ENCODE results near the gene ZNF668. TPM values are rescaled to one million over a fixed set of nuclear protein-coding genes. Genes with fewer than 3 reads are reported as not detected.
"Not testable (repeated sequence)": the region's sequence is repeated elsewhere in the genome, so short reads cannot be mapped to it uniquely, and the experiment has no call there.

ZNF668 gene
- total and polyA plus RNA-seq, 2 donors (not counting 1 experiment from before 2014, with no cell fraction given): 5.8 to 12.0 TPM

DNA sequence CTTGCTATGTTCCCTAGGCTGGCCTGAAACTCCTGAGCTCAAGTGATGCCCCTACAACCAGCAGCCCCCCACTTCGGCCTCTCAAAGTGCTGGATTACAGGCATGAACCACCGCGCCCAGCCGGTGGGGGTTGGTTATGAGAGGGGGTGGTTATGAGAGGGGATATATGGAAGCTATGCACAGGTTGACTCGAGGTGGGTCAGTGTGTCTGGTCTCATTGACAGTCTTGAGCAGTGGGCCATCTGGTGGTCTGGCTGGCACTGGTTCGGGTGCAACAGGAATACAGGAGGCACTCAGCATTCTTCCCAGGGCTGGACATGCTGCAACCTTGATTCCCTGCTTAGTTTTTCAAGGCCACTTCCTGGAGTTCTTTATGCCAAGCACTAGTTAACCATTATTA lies 58.0 kb downstream of the ZNF668 start:
- Histone ChIP-seq H3K27me3 (replicated peaks in 1 of 4; ENCODE audit: control extremely low read depth in 1 of 4, control insufficient read depth in 3 of 4, insufficient read depth in 4 of 4, low read length in 3 of 4) (peaks cover 0 to 18% (median 9%) of the 10 kb centered on the region in 4 experiments), H2AFZ (ENCODE audit: insufficient read depth, low read depth, low read length, poor library complexity, severe bottlenecking) (no peak overlapping the region), H3K9ac (ENCODE audit: low read length) (no peak overlapping the region), H3K9me3 (ENCODE audit: control extremely low read depth in 1 of 3, control insufficient read depth in 2 of 3, insufficient read depth in 1 of 3, low read length in 2 of 3) (peaks cover 0 to 13% (median 0%) of the 10 kb centered on the region in 3 donors), H3K79me2 (ENCODE audit: control insufficient read depth, insufficient read depth, low read length) (no peaks in the 10 kb centered on the region), H3K4me2 (replicated peaks; ENCODE audit: low read depth, low read length, poor library complexity, severe bottlenecking) (no peak overlapping the region), H3K4me1 (ENCODE audit: control insufficient read depth in 2 of 2, insufficient read depth in 2 of 2, low read length in 2 of 2) (peaks cover 3 to 6% of the 10 kb centered on the region in 2 donors), H3K4me3 (ENCODE audit: control extremely low read depth in 1 of 5, extremely low read depth in 1 of 5, insufficient read depth in 1 of 5, low read depth in 2 of 5, low read length in 4 of 5) (no peak overlapping the region), H4K20me1 (ENCODE audit: control insufficient read depth, insufficient read depth, low read length, poor library complexity, severe bottlenecking) (no peaks in the 10 kb centered on the region), H3K27ac (ENCODE audit: low read length in 2 of 2) (no peak overlapping the region), H3K36me3 (replicated peaks in 1 of 2; ENCODE audit: control extremely low read depth in 1 of 2, control insufficient read depth in 1 of 2, extremely low read depth in 1 of 2, insufficient read depth in 2 of 2, low read length in 1 of 2) (no peaks in the 10 kb centered on the region)
- ATAC-seq (ENCODE audit: low read depth) (no peak), DNase-seq (no peak)
- WGBS (ENCODE audit: insufficient coverage): 72% methylated on average over 5 of the region's 6 CpGs
- TF ChIP-seq, protein P1, sequence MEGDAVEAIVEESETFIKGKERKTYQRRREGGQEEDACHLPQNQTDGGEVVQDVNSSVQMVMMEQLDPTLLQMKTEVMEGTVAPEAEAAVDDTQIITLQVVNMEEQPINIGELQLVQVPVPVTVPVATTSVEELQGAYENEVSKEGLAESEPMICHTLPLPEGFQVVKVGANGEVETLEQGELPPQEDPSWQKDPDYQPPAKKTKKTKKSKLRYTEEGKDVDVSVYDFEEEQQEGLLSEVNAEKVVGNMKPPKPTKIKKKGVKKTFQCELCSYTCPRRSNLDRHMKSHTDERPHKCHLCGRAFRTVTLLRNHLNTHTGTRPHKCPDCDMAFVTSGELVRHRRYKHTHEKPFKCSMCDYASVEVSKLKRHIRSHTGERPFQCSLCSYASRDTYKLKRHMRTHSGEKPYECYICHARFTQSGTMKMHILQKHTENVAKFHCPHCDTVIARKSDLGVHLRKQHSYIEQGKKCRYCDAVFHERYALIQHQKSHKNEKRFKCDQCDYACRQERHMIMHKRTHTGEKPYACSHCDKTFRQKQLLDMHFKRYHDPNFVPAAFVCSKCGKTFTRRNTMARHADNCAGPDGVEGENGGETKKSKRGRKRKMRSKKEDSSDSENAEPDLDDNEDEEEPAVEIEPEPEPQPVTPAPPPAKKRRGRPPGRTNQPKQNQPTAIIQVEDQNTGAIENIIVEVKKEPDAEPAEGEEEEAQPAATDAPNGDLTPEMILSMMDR (IDR thresholded peaks at IDR 0.05): no peak
- TF ChIP-seq EZH2 (IDR thresholded peaks at IDR 0.05; ENCODE audit: borderline replicate concordance, insufficient read depth, low read depth, low read length, poor library complexity, severe bottlenecking): no peak
- intact Hi-C loops (cut with micrococcal nuclease): no loop called here
- Mint-ChIP-seq H3K9me3 (ENCODE audit: insufficient read depth) (no peaks in the 10 kb centered on the region), H3K27ac (no peak overlapping the region), H3K27me3 (peaks cover 25% of the 10 kb centered on the region), H3K4me1 (peaks cover 17% of the 10 kb centered on the region), H3K4me3 (no peak overlapping the region)
- POLR2A ChIA-PET: interaction anchor here (0.8 kb wide), 1 partner anchor 132 kb away, joined by 4 read pairs; no protein-coding TSS in a partner anchor
- CTCF ChIA-PET: interaction anchor here (1.0 kb wide), 1 partner anchor 286 kb away, joined by 3 read pairs; no protein-coding TSS in a partner anchor

DNA sequence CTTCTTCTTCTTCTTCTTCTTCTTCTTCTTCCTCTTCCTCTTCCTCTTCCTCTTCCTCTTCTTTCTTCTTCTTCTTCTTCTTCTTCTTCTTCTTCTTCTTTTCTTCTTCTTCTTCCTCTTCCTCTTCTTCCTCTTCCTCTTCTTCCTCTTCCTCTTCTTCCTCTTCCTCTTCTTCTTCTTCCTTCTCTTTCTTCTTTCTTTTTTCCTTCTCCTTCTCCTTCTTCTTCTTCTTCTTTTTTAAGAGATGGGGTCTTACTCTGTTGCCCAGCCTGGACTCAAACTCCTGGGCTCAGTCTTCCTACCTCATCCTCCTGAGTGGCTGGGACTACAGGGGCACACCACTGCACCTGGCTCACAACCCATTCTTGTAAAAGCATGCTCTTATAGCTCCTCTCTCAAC lies 60.7 kb downstream of the ZNF668 start:
- H3K4me1 ChIP-seq (ENCODE audit: control insufficient read depth in 2 of 2, insufficient read depth in 2 of 2, low read length in 2 of 2); ATAC-seq (ENCODE audit: low read depth); H2AFZ ChIP-seq (ENCODE audit: insufficient read depth, low read depth, low read length, poor library complexity, severe bottlenecking); CTCF ChIA-PET; H4K20me1 ChIP-seq (ENCODE audit: control insufficient read depth, insufficient read depth, low read length, poor library complexity, severe bottlenecking); intact Hi-C loops (cut with micrococcal nuclease); H3K4me2 ChIP-seq (replicated peaks; ENCODE audit: low read depth, low read length, poor library complexity, severe bottlenecking); H3K9me3 Mint-ChIP-seq (ENCODE audit: insufficient read depth); H3K4me3 ChIP-seq (ENCODE audit: control extremely low read depth in 1 of 5, extremely low read depth in 1 of 5, insufficient read depth in 1 of 5, low read depth in 2 of 5, low read length in 4 of 5); H3K9ac ChIP-seq (ENCODE audit: low read length); H3K4me3 Mint-ChIP-seq; H3K36me3 ChIP-seq (replicated peaks in 1 of 2; ENCODE audit: control extremely low read depth in 1 of 2, control insufficient read depth in 1 of 2, extremely low read depth in 1 of 2, insufficient read depth in 2 of 2, low read length in 1 of 2); H3K27ac ChIP-seq (ENCODE audit: low read length in 2 of 2); H3K27ac Mint-ChIP-seq; POLR2A ChIA-PET; H3K79me2 ChIP-seq (ENCODE audit: control insufficient read depth, insufficient read depth, low read length); DNase-seq: not testable (repeated sequence)
- H3K4me1 Mint-ChIP-seq: peaks cover 20% of the 10 kb centered on the region
- Histone ChIP-seq H3K27me3 (replicated peaks in 1 of 4; ENCODE audit: control extremely low read depth in 1 of 4, control insufficient read depth in 3 of 4, insufficient read depth in 4 of 4, low read length in 3 of 4) (peaks cover 0 to 40% (median 16%) of the 10 kb centered on the region in 4 experiments), H3K9me3 (ENCODE audit: control extremely low read depth in 1 of 3, control insufficient read depth in 2 of 3, insufficient read depth in 1 of 3, low read length in 2 of 3) (peaks cover 0 to 14% (median 0%) of the 10 kb centered on the region in 3 donors)
- H3K27me3 Mint-ChIP-seq: peaks cover 39% of the 10 kb centered on the region

DNA sequence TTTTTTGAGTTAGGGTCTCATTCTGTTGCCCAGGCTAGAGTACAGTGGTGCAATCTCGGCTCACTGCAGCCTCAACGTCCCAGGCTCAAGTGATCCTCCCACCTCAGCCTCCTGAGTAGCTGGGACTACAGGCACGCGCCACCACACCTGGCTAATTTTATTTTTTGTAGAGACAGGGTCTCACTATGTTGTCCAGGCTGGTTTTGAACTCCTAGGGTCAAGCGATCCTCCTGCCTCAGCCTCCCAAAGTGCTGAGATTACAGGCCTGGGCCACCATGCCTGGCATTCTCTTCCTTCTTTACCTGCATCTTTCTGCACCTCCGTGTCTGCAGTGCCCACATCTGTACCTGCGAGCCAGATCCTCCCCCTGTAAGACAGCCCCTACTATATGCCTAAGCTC lies 62.2 kb downstream of the ZNF668 start:
- H3K27ac Mint-ChIP-seq; ATAC-seq (ENCODE audit: low read depth); DNase-seq; POLR2A ChIA-PET; H3K9ac ChIP-seq (ENCODE audit: low read length); intact Hi-C loops (cut with micrococcal nuclease); H3K9me3 Mint-ChIP-seq (ENCODE audit: insufficient read depth); H3K36me3 ChIP-seq (replicated peaks in 1 of 2; ENCODE audit: control extremely low read depth in 1 of 2, control insufficient read depth in 1 of 2, extremely low read depth in 1 of 2, insufficient read depth in 2 of 2, low read length in 1 of 2); H3K4me2 ChIP-seq (replicated peaks; ENCODE audit: low read depth, low read length, poor library complexity, severe bottlenecking); H2AFZ ChIP-seq (ENCODE audit: insufficient read depth, low read depth, low read length, poor library complexity, severe bottlenecking); H4K20me1 ChIP-seq (ENCODE audit: control insufficient read depth, insufficient read depth, low read length, poor library complexity, severe bottlenecking); H3K79me2 ChIP-seq (ENCODE audit: control insufficient read depth, insufficient read depth, low read length); H3K4me1 ChIP-seq (ENCODE audit: control insufficient read depth in 2 of 2, insufficient read depth in 2 of 2, low read length in 2 of 2); H3K4me3 ChIP-seq (ENCODE audit: control extremely low read depth in 1 of 5, extremely low read depth in 1 of 5, insufficient read depth in 1 of 5, low read depth in 2 of 5, low read length in 4 of 5); H3K27ac ChIP-seq (ENCODE audit: low read length in 2 of 2): not testable (repeated sequence)
- H3K4me1 Mint-ChIP-seq: peaks cover 20% of the 10 kb centered on the region
- WGBS (ENCODE audit: insufficient coverage): 99% methylated on average over 6 of the region's 7 CpGs
- Histone ChIP-seq H3K9me3 (ENCODE audit: control extremely low read depth in 1 of 3, control insufficient read depth in 2 of 3, insufficient read depth in 1 of 3, low read length in 2 of 3) (peaks cover 0 to 14% (median 0%) of the 10 kb centered on the region in 3 donors), H3K27me3 (replicated peaks in 1 of 4; ENCODE audit: control extremely low read depth in 1 of 4, control insufficient read depth in 3 of 4, insufficient read depth in 4 of 4, low read length in 3 of 4) (peaks cover 0 to 40% (median 18%) of the 10 kb centered on the region in 4 experiments)
- peak overlapping the region; percentile 67 for H3K4me3 Mint-ChIP-seq
- CTCF ChIA-PET: interaction anchor here (0.7 kb wide), 1 partner anchor 25 kb away, joined by 5 read pairs; no protein-coding TSS in a partner anchor
- peaks cover 36% of the 10 kb centered on the region for H3K27me3 Mint-ChIP-seq
